Nephron (organoid): Measurements from ENCODE around the gene ERBB4.
"Not testable (repeated sequence)": the region's sequence is repeated elsewhere in the genome, so short reads cannot be mapped to it uniquely, and the experiment has no call there.

ENCODE experiments used
- H3K27ac Mint-ChIP-seq, 3 experiments: 2 replicates each; pipeline ENCODE4 v1.8.0; 2020; ENCODE audit warnings: mixed read lengths in 3 of 3, mild to moderate bottlenecking in 2 of 3, moderate library complexity in 1 of 3
- H3K27me3 Mint-ChIP-seq: 2 replicates; pipeline ENCODE4 v1.8.0; 2021; ENCODE audit warnings: low read depth, mild to moderate bottlenecking, moderate library complexity, mixed read lengths
- H3K36me3 Mint-ChIP-seq: 2 replicates; pipeline ENCODE4 v1.8.0; 2020; ENCODE audit warnings: low read depth, mixed read lengths
- H3K4me1 Mint-ChIP-seq: 2 replicates; pipeline ENCODE4 v1.8.0; 2020; ENCODE audit warnings: mixed read lengths
- H3K4me3 Mint-ChIP-seq, 3 experiments: 2 replicates each; pipeline ENCODE4 v1.8.0; 2020; ENCODE audit warnings: mild to moderate bottlenecking in 3 of 3, mixed read lengths in 3 of 3, moderate library complexity in 2 of 3
- H3K9me3 Mint-ChIP-seq: 2 replicates; pipeline ENCODE4 v1.8.0; 2020; ENCODE audit warnings: mixed read lengths
- TF ChIP-seq, protein P1 (sequence below), 3 experiments: fragments of 200-600 bp; sonication (generic); IDR thresholded peaks; one replicate each; pipeline ENCODE4 v1.5.0; 2021; ENCODE audit warnings: antibody characterized with exemption in 3 of 3; ENCODE audit not compliant: unreplicated experiment in 3 of 3

The ERBB4 gene

DNA sequence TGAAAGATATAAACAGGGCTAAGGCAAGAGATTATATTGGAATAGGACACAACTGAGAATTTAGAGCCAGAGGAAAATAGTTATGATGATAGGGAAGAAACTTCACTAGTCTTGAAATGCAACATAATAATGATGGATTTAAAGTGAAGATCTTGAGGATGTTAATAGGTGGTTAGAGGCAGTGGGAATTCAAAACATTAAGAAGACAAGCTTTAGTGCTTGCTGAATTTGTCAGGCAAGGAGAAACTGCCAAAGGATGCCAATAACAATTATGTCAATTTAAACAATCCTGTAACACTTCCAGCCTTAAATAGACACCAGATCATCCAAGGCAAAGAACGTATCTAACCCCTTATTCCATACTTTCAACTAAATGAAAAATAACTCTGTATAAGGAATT lies 330.1 kb downstream of the ERBB4 start:
- Mint-ChIP-seq H3K27me3 (no peaks in the 10 kb centered on the region), H3K9me3 (peaks cover 3% of the 10 kb centered on the region), H3K36me3 (no peaks in the 10 kb centered on the region), H3K4me1 (no peaks in the 10 kb centered on the region), H3K4me3 (no peak overlapping the region), H3K27ac (no peak overlapping the region)
- TF ChIP-seq, protein P1, sequence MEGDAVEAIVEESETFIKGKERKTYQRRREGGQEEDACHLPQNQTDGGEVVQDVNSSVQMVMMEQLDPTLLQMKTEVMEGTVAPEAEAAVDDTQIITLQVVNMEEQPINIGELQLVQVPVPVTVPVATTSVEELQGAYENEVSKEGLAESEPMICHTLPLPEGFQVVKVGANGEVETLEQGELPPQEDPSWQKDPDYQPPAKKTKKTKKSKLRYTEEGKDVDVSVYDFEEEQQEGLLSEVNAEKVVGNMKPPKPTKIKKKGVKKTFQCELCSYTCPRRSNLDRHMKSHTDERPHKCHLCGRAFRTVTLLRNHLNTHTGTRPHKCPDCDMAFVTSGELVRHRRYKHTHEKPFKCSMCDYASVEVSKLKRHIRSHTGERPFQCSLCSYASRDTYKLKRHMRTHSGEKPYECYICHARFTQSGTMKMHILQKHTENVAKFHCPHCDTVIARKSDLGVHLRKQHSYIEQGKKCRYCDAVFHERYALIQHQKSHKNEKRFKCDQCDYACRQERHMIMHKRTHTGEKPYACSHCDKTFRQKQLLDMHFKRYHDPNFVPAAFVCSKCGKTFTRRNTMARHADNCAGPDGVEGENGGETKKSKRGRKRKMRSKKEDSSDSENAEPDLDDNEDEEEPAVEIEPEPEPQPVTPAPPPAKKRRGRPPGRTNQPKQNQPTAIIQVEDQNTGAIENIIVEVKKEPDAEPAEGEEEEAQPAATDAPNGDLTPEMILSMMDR (IDR thresholded peaks at IDR 0.05; ENCODE audit: unreplicated experiment in 3 of 3): no peak

DNA sequence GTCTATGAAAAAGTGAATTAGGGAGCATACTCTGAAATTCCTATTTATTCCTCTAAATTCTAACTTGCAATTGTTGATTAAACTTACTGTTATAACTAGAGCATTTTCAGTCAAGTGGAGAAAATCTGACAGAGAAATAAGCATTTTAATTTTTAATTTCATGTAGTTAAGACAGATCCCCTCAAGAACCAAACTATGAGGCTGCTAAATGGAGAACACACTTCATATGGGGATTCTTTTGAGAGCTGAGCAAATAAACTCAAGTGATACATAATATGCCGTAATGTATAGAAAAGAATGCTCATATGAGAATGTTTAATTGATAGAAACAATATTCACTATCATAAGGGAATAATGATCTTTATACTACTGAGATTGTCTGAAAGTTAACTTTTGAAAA lies 340.8 kb downstream of the ERBB4 start:
- TF ChIP-seq, protein P1 (IDR thresholded peaks at IDR 0.05; ENCODE audit: unreplicated experiment in 3 of 3): no peak
- no peaks in the 10 kb centered on the region for H3K36me3 Mint-ChIP-seq
- no peak overlapping the region for H3K4me3 Mint-ChIP-seq

DNA sequence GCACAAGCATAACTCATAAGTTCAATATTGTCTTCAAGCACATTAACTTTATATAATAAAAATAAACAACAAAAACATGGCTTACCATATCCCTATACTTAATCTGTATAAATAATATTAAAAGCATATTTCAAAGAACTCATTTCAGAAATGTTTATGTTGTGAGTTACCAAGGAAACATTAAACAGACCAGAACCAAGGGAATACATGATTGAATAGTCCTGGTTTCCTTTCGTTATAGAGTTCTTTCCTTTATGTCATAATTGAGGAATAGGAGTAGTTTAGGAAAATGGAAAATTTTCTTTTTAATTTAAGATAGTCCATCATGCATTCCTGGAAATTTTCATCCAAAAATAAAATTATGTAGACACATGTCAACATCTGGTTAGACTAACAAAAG lies 343.0 kb downstream of the ERBB4 start:
- no peaks in the 10 kb centered on the region for H3K27me3 Mint-ChIP-seq
- H3K36me3 Mint-ChIP-seq: no peaks in the 10 kb centered on the region
- no peaks in the 10 kb centered on the region for H3K4me1 Mint-ChIP-seq

More for the DNA sequence above, 340.8 kb downstream of the ERBB4 start:
- H3K27me3 Mint-ChIP-seq: no peaks in the 10 kb centered on the region
- H3K9me3 Mint-ChIP-seq: no peaks in the 10 kb centered on the region
- no peaks in the 10 kb centered on the region for H3K4me1 Mint-ChIP-seq
- no peak overlapping the region for H3K27ac Mint-ChIP-seq

DNA sequence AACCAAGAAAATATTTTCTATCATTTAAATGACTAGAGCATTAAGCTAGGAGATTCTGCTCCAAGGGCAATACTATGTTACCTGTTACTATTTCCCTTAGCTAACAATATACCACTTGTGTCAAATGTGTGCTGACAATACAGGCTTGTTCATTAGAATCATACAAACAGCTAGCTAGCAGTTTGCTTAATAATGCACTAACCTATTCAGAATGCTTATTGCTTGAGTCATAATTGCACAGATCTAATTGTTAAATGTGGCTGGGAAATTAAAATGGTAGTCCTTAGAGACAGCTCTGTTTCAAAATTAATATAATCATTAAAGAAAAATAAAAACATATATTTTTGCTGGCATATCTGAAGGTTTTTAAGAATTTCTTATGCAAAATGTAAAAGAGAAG lies 344.2 kb downstream of the ERBB4 start:
- Mint-ChIP-seq H3K36me3 (no peaks in the 10 kb centered on the region), H3K27me3 (no peaks in the 10 kb centered on the region), H3K9me3 (no peaks in the 10 kb centered on the region), H3K27ac (no peak overlapping the region), H3K4me1 (no peaks in the 10 kb centered on the region), H3K4me3 (no peak overlapping the region)
- TF ChIP-seq, protein P1 (IDR thresholded peaks at IDR 0.05; ENCODE audit: unreplicated experiment in 3 of 3): no peak

More for the DNA sequence above, 343.0 kb downstream of the ERBB4 start:
- Mint-ChIP-seq H3K4me3 (no peak overlapping the region), H3K9me3 (no peaks in the 10 kb centered on the region), H3K27ac (no peak overlapping the region)
- TF ChIP-seq, protein P1 (IDR thresholded peaks at IDR 0.05; ENCODE audit: unreplicated experiment in 3 of 3): no peak

DNA sequence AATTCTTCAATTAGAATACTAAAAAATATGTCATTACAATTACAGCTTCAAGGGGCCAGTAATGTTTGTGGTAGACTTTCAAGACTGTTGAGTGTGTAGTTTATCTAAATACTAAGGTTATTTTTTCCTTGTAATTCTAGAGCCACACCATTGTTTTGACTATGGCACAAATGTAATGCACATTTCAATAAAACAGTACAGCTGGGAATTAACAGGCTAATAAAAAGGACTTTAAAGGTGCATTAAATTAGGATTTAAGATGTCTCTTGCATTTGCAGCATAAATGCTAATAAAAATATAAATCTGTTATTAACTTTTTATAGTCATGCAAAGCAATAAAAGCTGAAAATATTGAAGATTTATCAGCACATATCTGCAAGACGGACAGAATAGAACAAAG lies 344.8 kb downstream of the ERBB4 start:
- Mint-ChIP-seq H3K36me3 (no peaks in the 10 kb centered on the region), H3K4me3 (no peak overlapping the region), H3K9me3 (no peaks in the 10 kb centered on the region), H3K27ac (no peak overlapping the region), H3K27me3 (no peaks in the 10 kb centered on the region), H3K4me1 (no peaks in the 10 kb centered on the region)
- TF ChIP-seq, protein P1 (IDR thresholded peaks at IDR 0.05; ENCODE audit: unreplicated experiment in 3 of 3): no peak

DNA sequence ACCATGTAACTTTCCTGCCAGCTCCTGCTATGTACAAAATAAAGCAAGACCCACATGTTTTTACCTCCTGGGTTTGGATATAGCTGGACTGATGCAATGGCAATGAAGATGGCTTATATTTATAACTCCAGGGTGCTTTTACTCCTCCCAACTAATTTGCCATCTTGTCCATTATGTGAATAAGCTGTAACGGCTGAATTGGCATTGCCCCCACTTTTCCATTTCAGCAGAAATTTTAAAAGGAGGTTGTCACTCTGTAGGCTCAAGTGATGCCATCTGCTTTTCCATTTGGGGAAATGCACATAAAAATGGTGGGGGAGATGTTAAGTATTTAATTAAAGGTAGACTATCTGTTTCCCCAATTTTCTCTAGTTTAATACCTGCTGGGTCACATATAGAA lies 345.5 kb downstream of the ERBB4 start:
- no peaks in the 10 kb centered on the region for H3K4me1 Mint-ChIP-seq
- H3K27me3 Mint-ChIP-seq: no peaks in the 10 kb centered on the region
- H3K9me3 Mint-ChIP-seq: no peaks in the 10 kb centered on the region
- H3K36me3 Mint-ChIP-seq: no peaks in the 10 kb centered on the region
- no peak overlapping the region for H3K4me3 Mint-ChIP-seq
- TF ChIP-seq, protein P1 (IDR thresholded peaks at IDR 0.05; ENCODE audit: unreplicated experiment in 3 of 3): no peak
- H3K27ac Mint-ChIP-seq: no peak overlapping the region

DNA sequence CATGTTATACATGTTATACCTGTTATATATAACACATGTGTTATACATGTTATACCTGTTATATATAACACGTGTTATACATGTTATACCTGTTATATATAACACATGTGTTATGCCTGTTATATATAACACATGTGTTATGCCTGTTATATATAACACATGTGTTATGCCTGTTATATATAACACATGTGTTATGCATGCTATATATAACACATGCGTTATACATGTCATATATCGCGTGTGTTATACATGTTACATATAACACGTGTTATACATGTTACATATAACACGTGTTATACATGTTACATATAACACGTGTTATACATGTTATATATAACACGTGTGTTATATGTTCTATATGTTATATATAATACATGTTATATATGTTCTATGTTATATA lies 347.2 kb downstream of the ERBB4 start:
- H3K36me3 Mint-ChIP-seq, H3K4me1 Mint-ChIP-seq, H3K27me3 Mint-ChIP-seq, H3K4me3 Mint-ChIP-seq, H3K27ac Mint-ChIP-seq, H3K9me3 Mint-ChIP-seq: not testable (repeated sequence)
